ENCODE measurements around the gene OR10H5.

Gene OR10H5

DNA sequence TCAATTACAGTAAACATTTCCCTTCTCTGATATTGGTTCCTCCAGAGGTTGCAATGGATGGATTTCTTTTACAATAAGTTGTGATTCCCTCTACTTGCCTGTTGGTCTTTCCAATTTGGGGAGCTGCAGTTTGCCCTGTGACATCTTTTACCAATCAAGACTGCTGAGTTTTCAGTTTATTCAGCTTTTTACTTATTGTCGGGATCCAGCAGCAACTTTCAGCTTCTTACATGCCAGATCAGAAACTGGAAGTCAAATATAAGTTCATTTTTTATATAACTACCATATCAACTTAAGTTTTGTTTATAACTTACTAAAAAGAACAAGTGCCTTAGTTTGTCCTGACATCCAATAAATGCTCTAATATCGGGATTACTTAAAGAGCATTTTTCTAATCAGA is 39.2 kb upstream of the OR10H5 start:
- no peak overlapping the region for H3K9ac ChIP-seq (ENCODE audit: low read length)
- no peaks in the 10 kb centered on the region for H3K9me3 ChIP-seq (ENCODE audit: insufficient read depth, low read length)
- no peaks in the 10 kb centered on the region for H3K27me3 ChIP-seq (ENCODE audit: low read length)
- no peaks in the 10 kb centered on the region for H3K79me2 ChIP-seq (ENCODE audit: insufficient read depth, low read length)
- H2AFZ ChIP-seq (ENCODE audit: low read depth, low read length, severe bottlenecking): no peak overlapping the region
- no peak for TF ChIP-seq EZH2phosphoT487 (conservative IDR thresholded peaks at IDR 0.05; ENCODE audit: low read length)
- TF ChIP-seq, protein P1, sequence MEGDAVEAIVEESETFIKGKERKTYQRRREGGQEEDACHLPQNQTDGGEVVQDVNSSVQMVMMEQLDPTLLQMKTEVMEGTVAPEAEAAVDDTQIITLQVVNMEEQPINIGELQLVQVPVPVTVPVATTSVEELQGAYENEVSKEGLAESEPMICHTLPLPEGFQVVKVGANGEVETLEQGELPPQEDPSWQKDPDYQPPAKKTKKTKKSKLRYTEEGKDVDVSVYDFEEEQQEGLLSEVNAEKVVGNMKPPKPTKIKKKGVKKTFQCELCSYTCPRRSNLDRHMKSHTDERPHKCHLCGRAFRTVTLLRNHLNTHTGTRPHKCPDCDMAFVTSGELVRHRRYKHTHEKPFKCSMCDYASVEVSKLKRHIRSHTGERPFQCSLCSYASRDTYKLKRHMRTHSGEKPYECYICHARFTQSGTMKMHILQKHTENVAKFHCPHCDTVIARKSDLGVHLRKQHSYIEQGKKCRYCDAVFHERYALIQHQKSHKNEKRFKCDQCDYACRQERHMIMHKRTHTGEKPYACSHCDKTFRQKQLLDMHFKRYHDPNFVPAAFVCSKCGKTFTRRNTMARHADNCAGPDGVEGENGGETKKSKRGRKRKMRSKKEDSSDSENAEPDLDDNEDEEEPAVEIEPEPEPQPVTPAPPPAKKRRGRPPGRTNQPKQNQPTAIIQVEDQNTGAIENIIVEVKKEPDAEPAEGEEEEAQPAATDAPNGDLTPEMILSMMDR (IDR thresholded peaks at IDR 0.05; ENCODE audit: insufficient read depth, low read length, poor library complexity, severe bottlenecking): no peak
- H4K20me1 ChIP-seq (ENCODE audit: low read depth, low read length): no peaks in the 10 kb centered on the region
- H3K4me2 ChIP-seq (ENCODE audit: low read depth, low read length, poor library complexity, severe bottlenecking): no peak overlapping the region
- H3K9me2 ChIP-seq (replicated peaks; ENCODE audit: insufficient read depth, low read length): no peaks in the 10 kb centered on the region
- H3K4me3 ChIP-seq (ENCODE audit: insufficient read depth, low read length, poor library complexity, severe bottlenecking): no peak overlapping the region
- H3K36me3 ChIP-seq (ENCODE audit: low read length): no peaks in the 10 kb centered on the region
- no peak overlapping the region for H3K27ac ChIP-seq (ENCODE audit: low read depth, low read length)
- no peaks in the 10 kb centered on the region for H3F3A ChIP-seq (ENCODE audit: insufficient read depth)

DNA sequence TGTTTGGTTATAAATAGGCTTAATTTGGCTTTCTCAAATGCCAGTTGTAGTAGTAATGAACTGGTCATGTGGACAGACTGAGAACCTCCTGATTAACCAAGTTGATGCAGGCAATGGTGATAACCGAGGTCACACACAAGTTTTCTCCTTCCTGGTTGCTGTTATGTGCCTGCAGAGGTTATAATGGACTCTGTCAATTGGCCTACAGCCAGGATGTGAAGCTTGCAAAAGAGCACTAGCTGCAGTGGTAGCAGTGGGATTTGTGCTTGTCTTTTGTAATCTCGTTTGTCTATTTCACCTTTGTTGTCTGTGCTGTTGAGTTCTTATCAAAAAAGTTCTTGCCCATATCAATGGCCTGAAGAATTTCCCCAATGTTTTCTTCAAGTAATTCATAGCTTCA is 29.1 kb upstream of the OR10H5 start:
- no peaks in the 10 kb centered on the region for H3F3A ChIP-seq (ENCODE audit: insufficient read depth)
- no peak overlapping the region for H3K9ac ChIP-seq (ENCODE audit: low read length)
- H3K4me2 ChIP-seq (ENCODE audit: low read depth, low read length, poor library complexity, severe bottlenecking): no peak overlapping the region
- H3K9me2 ChIP-seq (replicated peaks; ENCODE audit: insufficient read depth, low read length): no peaks in the 10 kb centered on the region
- no peaks in the 10 kb centered on the region for H3K27me3 ChIP-seq (ENCODE audit: low read length)
- H3K36me3 ChIP-seq (ENCODE audit: low read length): no peaks in the 10 kb centered on the region
- H3K27ac ChIP-seq (ENCODE audit: low read depth, low read length): no peak overlapping the region
- no peaks in the 10 kb centered on the region for H3K9me3 ChIP-seq (ENCODE audit: insufficient read depth, low read length)
- no peak overlapping the region for H2AFZ ChIP-seq (ENCODE audit: low read depth, low read length, severe bottlenecking)
- no peaks in the 10 kb centered on the region for H4K20me1 ChIP-seq (ENCODE audit: low read depth, low read length)
- no peak overlapping the region for H3K4me3 ChIP-seq (ENCODE audit: insufficient read depth, low read length, poor library complexity, severe bottlenecking)
- H3K79me2 ChIP-seq (ENCODE audit: insufficient read depth, low read length): no peaks in the 10 kb centered on the region
- no peak for TF ChIP-seq EZH2phosphoT487 (conservative IDR thresholded peaks at IDR 0.05; ENCODE audit: low read length)
- TF ChIP-seq, protein P1 (IDR thresholded peaks at IDR 0.05; ENCODE audit: insufficient read depth, low read length, poor library complexity, severe bottlenecking): no peak

DNA sequence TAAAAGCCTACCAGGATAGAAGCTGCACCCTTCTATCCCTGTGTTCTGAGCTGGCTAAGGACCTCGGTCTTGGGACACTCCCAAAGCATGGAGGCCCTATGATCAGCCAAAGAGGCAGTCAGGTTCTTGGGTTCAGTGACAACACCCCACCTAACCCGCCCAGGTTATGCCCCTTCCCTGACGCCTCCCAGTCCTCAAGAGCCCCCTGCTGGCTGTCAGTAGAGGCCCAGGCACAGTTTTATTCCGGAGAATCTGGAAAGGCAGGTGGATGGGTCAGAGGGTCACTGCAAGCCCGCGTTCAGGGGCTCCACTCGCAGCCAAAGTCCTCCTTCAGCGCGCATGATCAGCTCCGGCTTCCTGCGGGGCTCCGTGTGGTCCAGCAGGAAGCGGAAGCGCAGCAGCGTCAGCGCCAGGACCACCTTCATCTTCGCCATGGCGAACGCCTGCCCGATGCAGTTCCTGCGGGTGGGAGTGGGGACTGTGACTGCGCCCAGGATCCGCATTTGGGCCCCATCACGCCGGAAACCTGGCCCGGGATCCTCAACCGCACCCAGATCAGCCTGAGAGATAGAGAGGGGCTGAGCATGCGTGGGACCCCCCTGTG is 27.4 kb upstream of the OR10H5 start:
- H3K9me2 ChIP-seq (replicated peaks; ENCODE audit: insufficient read depth, low read length): no peaks in the 10 kb centered on the region
- H3K4me2 ChIP-seq (ENCODE audit: low read depth, low read length, poor library complexity, severe bottlenecking): no peak overlapping the region
- H4K20me1 ChIP-seq (ENCODE audit: low read depth, low read length): peaks cover 5% of the 10 kb centered on the region; the same call in 1 of the 2 replicates
- H3K36me3 ChIP-seq (ENCODE audit: low read length): no peaks in the 10 kb centered on the region
- no peak overlapping the region for H3K4me3 ChIP-seq (ENCODE audit: insufficient read depth, low read length, poor library complexity, severe bottlenecking)
- no peak overlapping the region for H3K9ac ChIP-seq (ENCODE audit: low read length)
- no peak overlapping the region for H3K27ac ChIP-seq (ENCODE audit: low read depth, low read length)
- H3K9me3 ChIP-seq (ENCODE audit: insufficient read depth, low read length): no peaks in the 10 kb centered on the region
- H3F3A ChIP-seq (ENCODE audit: insufficient read depth): no peaks in the 10 kb centered on the region
- TF ChIP-seq, protein P1 (IDR thresholded peaks at IDR 0.05; ENCODE audit: insufficient read depth, low read length, poor library complexity, severe bottlenecking): no peak
- no peak for TF ChIP-seq EZH2phosphoT487 (conservative IDR thresholded peaks at IDR 0.05; ENCODE audit: low read length)
- H2AFZ ChIP-seq (ENCODE audit: low read depth, low read length, severe bottlenecking): no peak overlapping the region
- no peaks in the 10 kb centered on the region for H3K79me2 ChIP-seq (ENCODE audit: insufficient read depth, low read length)
- H3K27me3 ChIP-seq (ENCODE audit: low read length): no peaks in the 10 kb centered on the region
